HG02870 (cell line): ENCODE measurements around the gene RRH.
"Not testable (repeated sequence)": the region's sequence is repeated elsewhere in the genome, so short reads cannot be mapped to it uniquely, and the experiment has no call there.

Experiments
- ATAC-seq: cut with Tn5 transposase; IDR thresholded peaks from one replicate; pipeline ENCODE4 v1.9.1; 2021; ENCODE audit warnings: mild to moderate bottlenecking, moderate library complexity; ENCODE audit not compliant: unreplicated experiment

The RRH gene

GRCh38 chr4:109836985-109837384 is 9.2 kb downstream of the RRH start:
- ATAC-seq: no peak

GRCh38 chr4:109846395-109847098 is 18.8 kb downstream of the RRH start:
- no peak for ATAC-seq

- ATAC-seq: no peak
Observed at GRCh38 chr4:109847896-109848442, 20.2 kb downstream of the RRH start, which contains the start of gene LRIT3. Gene LRIT3, plus strand, starts transcription at chr4:109848107. Its CDS starts 95 bp downstream, at chr4:109848202.

GRCh38 chr4:109848501-109848900 is 20.7 kb downstream of the RRH start:
- ATAC-seq: no peak

GRCh38 chr4:109850601-109851000 is 22.8 kb downstream of the RRH start:
- no peak for ATAC-seq

- ATAC-seq: not testable (repeated sequence)
Observed at GRCh38 chr4:109859426-109860300, 31.9 kb downstream of the RRH start.

GRCh38 chr4:109861271-109861670 is 33.5 kb downstream of the RRH start:
- no peak for ATAC-seq

GRCh38 chr4:109861916-109862511 is 34.2 kb downstream of the RRH start:
- ATAC-seq: no peak

- no peak for ATAC-seq
Observed at GRCh38 chr4:109864134-109864533, 36.4 kb downstream of the RRH start.

- no peak for ATAC-seq
Observed at GRCh38 chr4:109870061-109870460, 42.3 kb downstream of the RRH start.

GRCh38 chr4:109872065-109872464 is 44.3 kb downstream of the RRH start:
- ATAC-seq: no peak

GRCh38 chr4:109872950-109873656 is 45.3 kb downstream of the RRH start:
- ATAC-seq: no peak

GRCh38 chr4:109873791-109874514 is 46.2 kb downstream of the RRH start:
- ATAC-seq: no peak

- no peak for ATAC-seq
Observed at GRCh38 chr4:109875106-109875505, 47.3 kb downstream of the RRH start.

GRCh38 chr4:109875553-109875952 is 47.8 kb downstream of the RRH start:
- ATAC-seq: not testable (repeated sequence)

GRCh38 chr4:109876634-109877265 is 49.0 kb downstream of the RRH start:
- ATAC-seq: no peak

GRCh38 chr4:109877400-109877799 is 49.6 kb downstream of the RRH start:
- peak; percentile 93 for ATAC-seq

GRCh38 chr4:109878355-109878754 is 50.6 kb downstream of the RRH start:
- no peak for ATAC-seq

GRCh38 chr4:109879081-109879480 is 51.3 kb downstream of the RRH start:
- no peak for ATAC-seq
